ENCODE measurements around the gene SKAP2.

SKAP2 gene

GRCh38 chr7:26714438-26714837, 150.0 kb downstream of the SKAP2 start:
- H3K4me3 ChIP-seq (ENCODE audit: extremely low read depth, insufficient read depth, low read length, poor library complexity, severe bottlenecking) = no peak overlapping the region
- H3K9me3 ChIP-seq (ENCODE audit: control insufficient read depth, low read length) = no peaks in the 10 kb centered on the region
- WGBS, 2 experiments (ENCODE audit: insufficient coverage in 2 of 2) = no CpG with 5 or more reads among the region's 3 CpGs
- H3K36me3 ChIP-seq (ENCODE audit: control insufficient read depth, insufficient read depth, low read length) = no peaks in the 10 kb centered on the region
- H3K27ac ChIP-seq (ENCODE audit: low read depth, low read length, severe bottlenecking) = no peak overlapping the region
- H3K4me1 ChIP-seq (ENCODE audit: control insufficient read depth, insufficient read depth, low read length, poor library complexity, severe bottlenecking) = no peaks in the 10 kb centered on the region

GRCh38 chr7:26714006-26714405, 150.4 kb downstream of the SKAP2 start:
- 86% methylated on average over 1 of the region's 2 CpGs; no CpG with 5 or more reads in 1 of the 2 experiments for WGBS, 2 experiments (ENCODE audit: insufficient coverage in 2 of 2)
- H3K27ac ChIP-seq (ENCODE audit: low read depth, low read length, severe bottlenecking) = no peak overlapping the region
- no peaks in the 10 kb centered on the region for H3K36me3 ChIP-seq (ENCODE audit: control insufficient read depth, insufficient read depth, low read length)
- no peak overlapping the region for H3K4me3 ChIP-seq (ENCODE audit: extremely low read depth, insufficient read depth, low read length, poor library complexity, severe bottlenecking)
- no peaks in the 10 kb centered on the region for H3K4me1 ChIP-seq (ENCODE audit: control insufficient read depth, insufficient read depth, low read length, poor library complexity, severe bottlenecking)
- H3K9me3 ChIP-seq (ENCODE audit: control insufficient read depth, low read length) = no peaks in the 10 kb centered on the region

- WGBS, 2 experiments (ENCODE audit: insufficient coverage in 2 of 2) = 83 to 100% methylated on average over 1 of the region's 1 CpG
- H3K36me3 ChIP-seq (ENCODE audit: control insufficient read depth, insufficient read depth, low read length) = no peaks in the 10 kb centered on the region
- no peak overlapping the region for H3K4me3 ChIP-seq (ENCODE audit: extremely low read depth, insufficient read depth, low read length, poor library complexity, severe bottlenecking)
- H3K4me1 ChIP-seq (ENCODE audit: control insufficient read depth, insufficient read depth, low read length, poor library complexity, severe bottlenecking) = no peaks in the 10 kb centered on the region
- no peak overlapping the region for H3K27ac ChIP-seq (ENCODE audit: low read depth, low read length, severe bottlenecking)
- H3K9me3 ChIP-seq (ENCODE audit: control insufficient read depth, low read length) = no peaks in the 10 kb centered on the region
These were observed 155.0 kb downstream of the SKAP2 start for GRCh38 chr7:26709210-26709990.

DNA sequence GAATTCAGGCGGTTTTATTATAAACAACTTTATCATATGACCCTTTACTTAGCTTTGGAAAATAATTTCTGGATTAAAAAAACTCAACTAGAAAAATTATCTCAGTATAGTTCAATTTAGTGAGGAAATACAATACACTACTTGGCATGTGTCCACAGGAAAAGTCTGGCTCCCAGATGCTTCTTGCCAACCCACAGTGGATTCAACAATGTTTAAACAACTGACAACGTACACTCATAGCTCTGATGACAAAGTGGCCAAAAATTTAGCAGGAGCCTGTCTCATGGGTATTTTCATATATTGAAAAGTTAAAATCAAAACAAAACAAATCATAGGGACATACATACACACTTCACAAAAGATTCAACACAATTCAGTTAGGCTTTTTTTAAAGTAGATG, 158.8 kb downstream of the SKAP2 start:
- Histone ChIP-seq H3K9me3 (ENCODE audit: control insufficient read depth, low read length) (no peaks in the 10 kb centered on the region), H3K4me3 (ENCODE audit: extremely low read depth, insufficient read depth, low read length, poor library complexity, severe bottlenecking) (no peak overlapping the region), H3K36me3 (ENCODE audit: control insufficient read depth, insufficient read depth, low read length) (no peaks in the 10 kb centered on the region), H3K27ac (ENCODE audit: low read depth, low read length, severe bottlenecking) (no peak overlapping the region), H3K4me1 (ENCODE audit: control insufficient read depth, insufficient read depth, low read length, poor library complexity, severe bottlenecking) (no peaks in the 10 kb centered on the region)
- WGBS, 2 experiments (ENCODE audit: insufficient coverage in 2 of 2) = no CpG with 5 or more reads among the region's 2 CpGs

GRCh38 chr7:26704786-26705185, 159.6 kb downstream of the SKAP2 start:
- WGBS, 2 experiments (ENCODE audit: insufficient coverage in 2 of 2) = 67% methylated on average over 1 of the region's 2 CpGs; no CpG with 5 or more reads in 1 of the 2 experiments
- Histone ChIP-seq H3K27ac (ENCODE audit: low read depth, low read length, severe bottlenecking) (no peak overlapping the region), H3K36me3 (ENCODE audit: control insufficient read depth, insufficient read depth, low read length) (no peaks in the 10 kb centered on the region), H3K4me3 (ENCODE audit: extremely low read depth, insufficient read depth, low read length, poor library complexity, severe bottlenecking) (no peak overlapping the region), H3K4me1 (ENCODE audit: control insufficient read depth, insufficient read depth, low read length, poor library complexity, severe bottlenecking) (no peaks in the 10 kb centered on the region), H3K9me3 (ENCODE audit: control insufficient read depth, low read length) (no peaks in the 10 kb centered on the region)

- WGBS, 2 experiments (ENCODE audit: insufficient coverage in 2 of 2) = no CpG with 5 or more reads among the region's 1 CpG
- no peaks in the 10 kb centered on the region for H3K9me3 ChIP-seq (ENCODE audit: control insufficient read depth, low read length)
- no peak overlapping the region for H3K27ac ChIP-seq (ENCODE audit: low read depth, low read length, severe bottlenecking)
- H3K36me3 ChIP-seq (ENCODE audit: control insufficient read depth, insufficient read depth, low read length) = no peaks in the 10 kb centered on the region
- no peak overlapping the region for H3K4me3 ChIP-seq (ENCODE audit: extremely low read depth, insufficient read depth, low read length, poor library complexity, severe bottlenecking)
- no peaks in the 10 kb centered on the region for H3K4me1 ChIP-seq (ENCODE audit: control insufficient read depth, insufficient read depth, low read length, poor library complexity, severe bottlenecking)
These were observed 160.4 kb downstream of the SKAP2 start for GRCh38 chr7:26704036-26704435.

DNA sequence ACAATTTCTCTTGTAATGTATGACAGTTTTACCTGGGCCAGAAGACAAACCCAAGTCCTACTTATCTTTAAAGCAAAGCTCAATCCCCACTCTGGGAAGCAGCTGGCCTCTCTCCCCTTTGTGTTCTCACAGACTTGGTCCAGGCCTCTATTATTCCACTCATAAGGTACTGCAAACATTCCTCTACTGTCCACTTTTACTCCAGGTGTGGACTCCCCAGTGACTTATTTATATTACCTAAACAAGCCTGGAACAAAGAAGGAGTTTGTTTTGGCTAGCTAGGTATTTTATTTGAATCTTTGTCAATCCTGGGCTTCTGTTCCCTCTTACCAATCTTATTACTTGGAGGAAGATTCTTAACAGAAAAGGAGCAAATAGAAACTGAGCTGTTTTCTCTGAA, 163.5 kb downstream of the SKAP2 start:
- H3K27ac ChIP-seq (ENCODE audit: low read depth, low read length, severe bottlenecking) = no peak overlapping the region
- H3K36me3 ChIP-seq (ENCODE audit: control insufficient read depth, insufficient read depth, low read length) = no peaks in the 10 kb centered on the region
- no peaks in the 10 kb centered on the region for H3K9me3 ChIP-seq (ENCODE audit: control insufficient read depth, low read length)
- no peak overlapping the region for H3K4me3 ChIP-seq (ENCODE audit: extremely low read depth, insufficient read depth, low read length, poor library complexity, severe bottlenecking)
- no peaks in the 10 kb centered on the region for H3K4me1 ChIP-seq (ENCODE audit: control insufficient read depth, insufficient read depth, low read length, poor library complexity, severe bottlenecking)

GRCh38 chr7:26700386-26700785, 164.0 kb downstream of the SKAP2 start:
- Histone ChIP-seq H3K27ac (ENCODE audit: low read depth, low read length, severe bottlenecking) (no peak overlapping the region), H3K9me3 (ENCODE audit: control insufficient read depth, low read length) (no peaks in the 10 kb centered on the region), H3K36me3 (ENCODE audit: control insufficient read depth, insufficient read depth, low read length) (no peaks in the 10 kb centered on the region), H3K4me3 (ENCODE audit: extremely low read depth, insufficient read depth, low read length, poor library complexity, severe bottlenecking) (no peak overlapping the region), H3K4me1 (ENCODE audit: control insufficient read depth, insufficient read depth, low read length, poor library complexity, severe bottlenecking) (no peaks in the 10 kb centered on the region)
- 82 to 93% methylated on average over 3 to 5 of the region's 5 CpGs for WGBS, 2 experiments (ENCODE audit: insufficient coverage in 2 of 2)

DNA sequence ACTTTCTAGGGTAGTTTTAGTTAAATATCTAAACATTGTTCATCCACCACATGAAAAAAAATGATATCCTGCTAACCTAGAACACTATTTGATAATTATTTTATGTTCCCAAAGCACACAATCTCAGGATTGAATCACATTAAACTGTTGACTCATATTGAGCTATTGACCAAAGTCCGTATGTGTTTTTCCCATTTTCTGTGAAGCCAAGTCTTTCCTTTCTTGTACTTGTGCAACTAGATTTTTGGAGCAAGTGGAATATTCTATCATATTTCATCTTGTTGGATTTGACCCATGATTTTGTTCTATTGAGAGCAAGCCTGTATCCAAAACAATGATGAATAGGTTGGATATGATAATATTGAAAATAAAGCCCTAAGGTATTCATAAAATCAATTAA, 164.6 kb downstream of the SKAP2 start:
- Histone ChIP-seq H3K27ac (ENCODE audit: low read depth, low read length, severe bottlenecking) (no peak overlapping the region), H3K4me3 (ENCODE audit: extremely low read depth, insufficient read depth, low read length, poor library complexity, severe bottlenecking) (no peak overlapping the region), H3K9me3 (ENCODE audit: control insufficient read depth, low read length) (no peaks in the 10 kb centered on the region), H3K4me1 (ENCODE audit: control insufficient read depth, insufficient read depth, low read length, poor library complexity, severe bottlenecking) (no peaks in the 10 kb centered on the region), H3K36me3 (ENCODE audit: control insufficient read depth, insufficient read depth, low read length) (no peaks in the 10 kb centered on the region)
- WGBS, 2 experiments (ENCODE audit: insufficient coverage in 2 of 2) = no CpG with 5 or more reads among the region's 1 CpG

DNA sequence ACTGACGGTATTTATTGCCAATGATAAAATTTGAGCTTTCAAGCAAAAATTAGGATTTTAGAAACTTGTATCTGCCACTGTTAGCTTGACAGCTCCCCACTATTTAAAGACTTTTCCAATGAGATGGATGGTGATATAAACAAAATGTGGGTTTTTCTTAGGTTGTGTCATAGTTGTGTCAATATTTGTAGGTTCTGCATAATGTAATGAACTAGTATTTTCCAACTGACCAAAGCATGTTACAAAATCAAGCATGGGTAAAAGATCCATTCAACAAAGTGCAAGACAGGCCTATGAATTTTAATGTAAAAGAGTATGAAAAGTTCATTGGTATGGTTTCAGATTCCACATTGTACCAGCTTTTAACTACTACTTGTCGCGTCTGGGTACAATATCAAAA, 165.6 kb downstream of the SKAP2 start:
- Histone ChIP-seq H3K4me3 (ENCODE audit: extremely low read depth, insufficient read depth, low read length, poor library complexity, severe bottlenecking) (no peak overlapping the region), H3K36me3 (ENCODE audit: control insufficient read depth, insufficient read depth, low read length) (no peaks in the 10 kb centered on the region), H3K9me3 (ENCODE audit: control insufficient read depth, low read length) (no peaks in the 10 kb centered on the region), H3K27ac (ENCODE audit: low read depth, low read length, severe bottlenecking) (no peak overlapping the region), H3K4me1 (ENCODE audit: control insufficient read depth, insufficient read depth, low read length, poor library complexity, severe bottlenecking) (no peaks in the 10 kb centered on the region)
- 83 to 100% methylated on average over 1 of the region's 3 CpGs for WGBS, 2 experiments (ENCODE audit: insufficient coverage in 2 of 2)

DNA sequence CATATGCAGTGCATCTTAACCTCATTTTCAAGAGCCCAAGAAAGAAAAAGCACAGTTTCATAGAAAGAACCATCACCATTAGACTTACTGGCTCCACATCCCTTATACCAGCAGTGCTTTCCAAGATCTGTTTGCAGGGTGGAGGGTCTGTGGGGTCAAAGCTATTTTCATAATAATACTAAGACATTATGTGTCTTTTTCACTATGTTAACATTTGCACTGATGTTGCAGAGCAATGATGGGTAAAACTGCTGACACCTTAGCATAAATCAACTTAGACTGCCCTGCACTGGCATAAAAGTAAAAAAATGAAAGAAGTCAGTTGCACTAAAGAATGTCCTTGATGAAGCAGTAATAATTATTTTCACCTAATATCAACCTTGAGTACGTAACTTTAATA, 166.2 kb downstream of the SKAP2 start:
- no peak overlapping the region for H3K4me3 ChIP-seq (ENCODE audit: extremely low read depth, insufficient read depth, low read length, poor library complexity, severe bottlenecking)
- H3K4me1 ChIP-seq (ENCODE audit: control insufficient read depth, insufficient read depth, low read length, poor library complexity, severe bottlenecking) = no peaks in the 10 kb centered on the region
- no peaks in the 10 kb centered on the region for H3K36me3 ChIP-seq (ENCODE audit: control insufficient read depth, insufficient read depth, low read length)
- no peak overlapping the region for H3K27ac ChIP-seq (ENCODE audit: low read depth, low read length, severe bottlenecking)
- H3K9me3 ChIP-seq (ENCODE audit: control insufficient read depth, low read length) = no peaks in the 10 kb centered on the region
- WGBS, 2 experiments (ENCODE audit: insufficient coverage in 2 of 2) = no CpG with 5 or more reads among the region's 1 CpG

All from mesodermal cell (in vitro differentiated cells).